Cerebellar nuclear complex (tissue), 1 donor: Measurements from ENCODE around the gene RAB13.
A peak's percentile ranks its signal among the peaks of the same experiment; 100 is the strongest.

Source experiments
- DNase-seq, 2 experiments: peaks; one replicate each; lab custom pipeline; 2025; lab: John Stamatoyannopoulos, UW

RAB13 gene

GRCh38 chr1:153977250-153978240, 8.6 kb downstream of the RAB13 start, which contains the start of gene JTB:
Gene JTB (minus strand): TSS chr1:153977674. CDS start chr1:153977252, 422 bp downstream.
- DNase-seq = peak in 1 of 2 experiments; percentile 69

GRCh38 chr1:153976819-153977249, 9.3 kb downstream of the RAB13 start:
- DNase-seq = no peak

GRCh38 chr1:153973525-153973924, 12.6 kb downstream of the RAB13 start:
- DNase-seq = no peak

- no peak for DNase-seq
Observed at GRCh38 chr1:153973071-153973470, 13.1 kb downstream of the RAB13 start.

- no peak for DNase-seq
Observed at GRCh38 chr1:153970346-153970745, 15.8 kb downstream of the RAB13 start.

GRCh38 chr1:153968972-153969371, 17.2 kb downstream of the RAB13 start:
- DNase-seq = no peak

GRCh38 chr1:153968408-153968807, 17.7 kb downstream of the RAB13 start:
- no peak for DNase-seq

GRCh38 chr1:153968000-153968363, 18.2 kb downstream of the RAB13 start:
- DNase-seq = no peak

- DNase-seq = peak; percentile 81 to 97
Observed at GRCh38 chr1:153967107-153967999, 18.8 kb downstream of the RAB13 start, which contains the start of gene CREB3L4. Gene CREB3L4 (plus strand): TSS chr1:153967902. CDS start chr1:153968526, 624 bp downstream.

- DNase-seq = no peak
Observed at GRCh38 chr1:153963850-153964331, 22.2 kb downstream of the RAB13 start.

GRCh38 chr1:153963030-153963849, 22.9 kb downstream of the RAB13 start, which contains the start of gene SLC39A1:
Gene SLC39A1 (minus strand): TSS chr1:153963537. CDS start chr1:153962715, 822 bp downstream.
- peak; percentile 96 to 97 for DNase-seq

GRCh38 chr1:153962088-153963029, 23.8 kb downstream of the RAB13 start:
- DNase-seq = no peak

GRCh38 chr1:153961421-153961820, 24.7 kb downstream of the RAB13 start:
- DNase-seq = no peak

GRCh38 chr1:153960206-153960605, 25.9 kb downstream of the RAB13 start:
- no peak for DNase-seq

- DNase-seq = no peak
Observed at GRCh38 chr1:153959454-153959853, 26.7 kb downstream of the RAB13 start.

GRCh38 chr1:153958961-153959260, 27.2 kb downstream of the RAB13 start:
- DNase-seq = no peak

GRCh38 chr1:153958111-153958960, 27.8 kb downstream of the RAB13 start, which contains the start of gene CRTC2:
Gene CRTC2 (minus strand): TSS chr1:153958612. CDS start chr1:153958497, 115 bp downstream.
- peak; percentile 94 to 99 for DNase-seq

GRCh38 chr1:153957744-153958110, 28.4 kb downstream of the RAB13 start:
- DNase-seq = no peak
